ENCODE measurements around the gene APCDD1. TPM values are rescaled to one million over a fixed set of nuclear protein-coding genes. Genes with fewer than 3 reads are reported as not detected.

APCDD1 gene
- total and polyA plus RNA-seq, 5 donors from 2014 or later = not detected

DNA sequence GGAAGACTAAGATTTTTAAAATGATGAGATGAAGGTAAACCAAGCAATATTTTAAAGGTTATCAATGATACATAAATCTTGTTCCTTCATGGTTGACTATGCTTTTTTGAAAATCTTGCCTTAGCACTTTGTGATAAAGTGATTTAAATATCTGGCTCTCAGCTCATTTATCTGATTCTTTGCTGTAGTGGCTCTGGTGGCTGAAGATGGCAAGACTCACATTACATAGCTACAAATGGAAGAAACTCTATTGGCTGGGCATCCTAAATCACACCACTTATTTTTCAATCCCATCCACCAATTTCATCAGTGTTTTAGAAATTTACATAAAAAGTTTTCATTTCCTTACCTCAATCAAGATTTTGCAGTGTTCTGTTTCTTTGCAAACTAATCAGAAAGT is 16.6 kb upstream of the APCDD1 start:
- Mint-ChIP-seq H3K27me3 (peaks cover 16% of the 10 kb centered on the region), H3K27ac (no peak overlapping the region), H3K4me3 (no peak overlapping the region), H3K36me3 (no peaks in the 10 kb centered on the region), H3K4me1 (no peaks in the 10 kb centered on the region), H3K9me3 (no peaks in the 10 kb centered on the region)
- ATAC-seq (ENCODE audit: low read depth in 2 of 2) = no peak
- Histone ChIP-seq H3K4me3 (ENCODE audit: low read depth, low read length) (no peak overlapping the region), H3K27ac (ENCODE audit: insufficient read depth, low read length, poor library complexity, severe bottlenecking) (no peak overlapping the region), H3K27me3 (ENCODE audit: control insufficient read depth, insufficient read depth, low read length) (no peaks in the 10 kb centered on the region), H3K4me1 (ENCODE audit: control insufficient read depth, insufficient read depth, low read length, poor library complexity, severe bottlenecking) (no peaks in the 10 kb centered on the region), H3K9me3 (ENCODE audit: control insufficient read depth in 2 of 2, low read length in 2 of 2) (no peaks in the 10 kb centered on the region), H3K36me3 (ENCODE audit: control insufficient read depth, insufficient read depth, low read length) (no peaks in the 10 kb centered on the region)
- DNase-seq = no peak

- no peaks in the 10 kb centered on the region for H3K9me3 ChIP-seq (ENCODE audit: control insufficient read depth in 2 of 2, low read length in 2 of 2)
- Mint-ChIP-seq H3K4me1 (no peaks in the 10 kb centered on the region), H3K27ac (no peak overlapping the region), H3K36me3 (no peaks in the 10 kb centered on the region), H3K27me3 (peaks cover 5% of the 10 kb centered on the region), H3K4me3 (no peak overlapping the region), H3K9me3 (no peaks in the 10 kb centered on the region)
- no peaks in the 10 kb centered on the region for H3K36me3 ChIP-seq (ENCODE audit: control insufficient read depth, insufficient read depth, low read length)
- no peaks in the 10 kb centered on the region for H3K27me3 ChIP-seq (ENCODE audit: control insufficient read depth, insufficient read depth, low read length)
- no peaks in the 10 kb centered on the region for H3K4me1 ChIP-seq (ENCODE audit: control insufficient read depth, insufficient read depth, low read length, poor library complexity, severe bottlenecking)
- DNase-seq = no peak
- H3K27ac ChIP-seq (ENCODE audit: insufficient read depth, low read length, poor library complexity, severe bottlenecking) = no peak overlapping the region
- ATAC-seq (ENCODE audit: low read depth in 2 of 2) = no peak
- H3K4me3 ChIP-seq (ENCODE audit: low read depth, low read length) = no peak overlapping the region
Observed at GRCh38 chr18:10439898-10440297, 14.5 kb upstream of the APCDD1 start.

- Mint-ChIP-seq H3K27me3 (peaks cover 5% of the 10 kb centered on the region), H3K4me3 (no peak overlapping the region), H3K9me3 (no peaks in the 10 kb centered on the region), H3K27ac (no peak overlapping the region), H3K36me3 (no peaks in the 10 kb centered on the region), H3K4me1 (no peaks in the 10 kb centered on the region)
- Histone ChIP-seq H3K27me3 (ENCODE audit: control insufficient read depth, insufficient read depth, low read length) (no peaks in the 10 kb centered on the region), H3K36me3 (ENCODE audit: control insufficient read depth, insufficient read depth, low read length) (no peaks in the 10 kb centered on the region), H3K27ac (ENCODE audit: insufficient read depth, low read length, poor library complexity, severe bottlenecking) (no peak overlapping the region), H3K9me3 (ENCODE audit: control insufficient read depth in 2 of 2, low read length in 2 of 2) (no peaks in the 10 kb centered on the region), H3K4me3 (ENCODE audit: low read depth, low read length) (no peak overlapping the region), H3K4me1 (ENCODE audit: control insufficient read depth, insufficient read depth, low read length, poor library complexity, severe bottlenecking) (no peaks in the 10 kb centered on the region)
- ATAC-seq (ENCODE audit: low read depth in 2 of 2) (no peak), DNase-seq (no peak)
Observed at GRCh38 chr18:10440884-10441283, 13.6 kb upstream of the APCDD1 start.

DNA sequence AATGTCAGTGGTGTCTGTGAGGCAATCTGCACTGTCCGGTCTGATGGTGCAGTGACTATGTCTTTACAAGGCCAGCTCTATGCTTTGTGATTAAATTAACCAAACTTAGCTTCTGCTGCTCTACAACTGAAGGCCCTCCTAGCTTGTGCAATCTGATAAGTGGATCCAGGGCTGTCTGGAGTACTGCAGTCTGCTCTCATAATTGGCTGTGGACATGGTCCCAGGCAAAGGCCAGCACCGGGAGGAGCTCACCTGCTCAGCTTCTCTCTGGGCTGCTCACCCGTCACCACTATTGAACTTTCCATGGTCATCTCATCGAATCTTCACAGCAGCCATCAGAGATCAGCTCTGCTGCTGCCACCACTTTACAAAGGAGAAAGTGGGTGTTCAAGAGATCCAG is 13.0 kb upstream of the APCDD1 start:
- no peaks in the 10 kb centered on the region for H3K4me1 ChIP-seq (ENCODE audit: control insufficient read depth, insufficient read depth, low read length, poor library complexity, severe bottlenecking)
- H3K4me1 Mint-ChIP-seq = no peaks in the 10 kb centered on the region
- no peaks in the 10 kb centered on the region for H3K9me3 ChIP-seq (ENCODE audit: control insufficient read depth in 2 of 2, low read length in 2 of 2)
- ATAC-seq (ENCODE audit: low read depth in 2 of 2) (no peak), DNase-seq (no peak)
- H3K4me3 Mint-ChIP-seq = no peak overlapping the region
- no peaks in the 10 kb centered on the region for H3K27me3 ChIP-seq (ENCODE audit: control insufficient read depth, insufficient read depth, low read length)
- H3K27ac Mint-ChIP-seq = no peak overlapping the region
- no peaks in the 10 kb centered on the region for H3K36me3 ChIP-seq (ENCODE audit: control insufficient read depth, insufficient read depth, low read length)
- H3K27me3 Mint-ChIP-seq = peaks cover 5% of the 10 kb centered on the region
- H3K4me3 ChIP-seq (ENCODE audit: low read depth, low read length) = no peak overlapping the region
- no peak overlapping the region for H3K27ac ChIP-seq (ENCODE audit: insufficient read depth, low read length, poor library complexity, severe bottlenecking)
- no peaks in the 10 kb centered on the region for H3K36me3 Mint-ChIP-seq
- H3K9me3 Mint-ChIP-seq = no peaks in the 10 kb centered on the region

DNA sequence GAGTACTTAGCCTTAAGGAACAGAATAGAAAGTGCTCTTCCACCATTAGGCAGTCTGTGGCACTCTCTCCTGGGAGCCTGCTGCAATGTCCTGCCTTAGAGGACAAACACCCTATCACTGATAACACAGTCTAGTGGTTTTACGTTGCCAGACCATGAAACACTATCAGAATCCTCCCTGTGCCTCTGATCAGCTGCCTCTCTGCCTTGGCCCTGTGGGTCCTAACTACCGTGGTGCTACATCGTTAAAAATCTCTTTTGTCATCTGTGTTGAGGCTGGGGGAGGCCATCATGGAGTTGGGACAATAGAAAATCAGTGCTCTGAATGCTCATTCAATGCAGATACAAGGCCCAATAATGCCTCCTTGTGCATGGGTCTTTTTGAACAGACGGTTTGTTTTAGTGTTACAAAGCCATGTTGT is 11.9 kb upstream of the APCDD1 start:
- no peak overlapping the region for H3K4me3 ChIP-seq (ENCODE audit: low read depth, low read length)
- Mint-ChIP-seq H3K4me3 (no peak overlapping the region), H3K9me3 (no peaks in the 10 kb centered on the region), H3K27ac (no peak overlapping the region), H3K36me3 (no peaks in the 10 kb centered on the region), H3K4me1 (no peaks in the 10 kb centered on the region), H3K27me3 (peaks cover 5% of the 10 kb centered on the region)
- DNase-seq (no peak), ATAC-seq (ENCODE audit: low read depth in 2 of 2) (no peak)
- H3K9me3 ChIP-seq (ENCODE audit: control insufficient read depth in 2 of 2, low read length in 2 of 2) = no peaks in the 10 kb centered on the region
- no peaks in the 10 kb centered on the region for H3K27me3 ChIP-seq (ENCODE audit: control insufficient read depth, insufficient read depth, low read length)
- H3K4me1 ChIP-seq (ENCODE audit: control insufficient read depth, insufficient read depth, low read length, poor library complexity, severe bottlenecking) = no peaks in the 10 kb centered on the region
- no peak overlapping the region for H3K27ac ChIP-seq (ENCODE audit: insufficient read depth, low read length, poor library complexity, severe bottlenecking)
- no peaks in the 10 kb centered on the region for H3K36me3 ChIP-seq (ENCODE audit: control insufficient read depth, insufficient read depth, low read length)

- Mint-ChIP-seq H3K4me1 (no peaks in the 10 kb centered on the region), H3K27ac (no peak overlapping the region), H3K27me3 (peaks cover 5% of the 10 kb centered on the region), H3K4me3 (no peak overlapping the region), H3K36me3 (no peaks in the 10 kb centered on the region), H3K9me3 (no peaks in the 10 kb centered on the region)
- no peaks in the 10 kb centered on the region for H3K9me3 ChIP-seq (ENCODE audit: control insufficient read depth in 2 of 2, low read length in 2 of 2)
- no peaks in the 10 kb centered on the region for H3K27me3 ChIP-seq (ENCODE audit: control insufficient read depth, insufficient read depth, low read length)
- DNase-seq = no peak
- no peak overlapping the region for H3K4me3 ChIP-seq (ENCODE audit: low read depth, low read length)
- no peak overlapping the region for H3K27ac ChIP-seq (ENCODE audit: insufficient read depth, low read length, poor library complexity, severe bottlenecking)
- no peaks in the 10 kb centered on the region for H3K36me3 ChIP-seq (ENCODE audit: control insufficient read depth, insufficient read depth, low read length)
- no peaks in the 10 kb centered on the region for H3K4me1 ChIP-seq (ENCODE audit: control insufficient read depth, insufficient read depth, low read length, poor library complexity, severe bottlenecking)
- no peak for ATAC-seq (ENCODE audit: low read depth in 2 of 2)
Observed at GRCh38 chr18:10443001-10443400, 11.4 kb upstream of the APCDD1 start.

DNA sequence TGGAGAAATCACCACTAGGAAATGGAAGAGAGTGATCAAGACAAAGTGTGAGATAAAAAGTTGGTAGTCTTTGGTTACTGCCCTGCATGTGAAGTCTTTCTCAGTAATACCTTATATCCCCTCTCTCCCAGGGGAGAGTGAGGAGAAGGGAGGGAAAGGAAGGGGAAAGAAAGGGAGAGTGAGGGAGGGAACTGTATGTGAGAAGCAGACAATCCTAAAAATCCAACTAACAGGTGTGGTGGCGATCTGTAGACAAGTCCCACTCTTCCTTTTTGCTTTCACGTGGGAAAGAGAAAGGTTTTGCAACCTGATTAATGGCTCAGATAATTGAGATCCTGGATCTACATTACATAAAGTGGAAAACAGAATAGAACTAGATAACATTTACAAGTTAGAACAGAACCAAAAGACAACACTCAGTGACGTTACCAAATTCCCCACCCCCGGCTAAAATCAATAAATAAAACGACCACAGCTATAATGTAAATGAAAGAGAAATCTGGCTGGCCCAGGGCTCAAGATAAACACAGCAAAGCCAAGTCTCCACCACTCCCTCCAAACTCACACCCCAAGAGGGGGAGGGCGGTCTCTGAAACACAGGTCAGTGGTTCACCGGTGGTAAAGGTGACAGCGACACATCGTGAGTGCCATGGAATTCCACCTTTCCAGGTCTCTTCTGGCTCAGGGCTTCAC is 10.0 kb upstream of the APCDD1 start:
- Mint-ChIP-seq H3K9me3 (no peaks in the 10 kb centered on the region), H3K27ac (no peak overlapping the region), H3K4me1 (no peaks in the 10 kb centered on the region), H3K27me3 (no peaks in the 10 kb centered on the region), H3K36me3 (no peaks in the 10 kb centered on the region), H3K4me3 (no peak overlapping the region)
- Histone ChIP-seq H3K4me1 (ENCODE audit: control insufficient read depth, insufficient read depth, low read length, poor library complexity, severe bottlenecking) (no peaks in the 10 kb centered on the region), H3K4me3 (ENCODE audit: low read depth, low read length) (no peak overlapping the region), H3K9me3 (ENCODE audit: control insufficient read depth in 2 of 2, low read length in 2 of 2) (no peaks in the 10 kb centered on the region), H3K36me3 (ENCODE audit: control insufficient read depth, insufficient read depth, low read length) (no peaks in the 10 kb centered on the region), H3K27ac (ENCODE audit: insufficient read depth, low read length, poor library complexity, severe bottlenecking) (no peak overlapping the region), H3K27me3 (ENCODE audit: control insufficient read depth, insufficient read depth, low read length) (no peaks in the 10 kb centered on the region)
- ATAC-seq (ENCODE audit: low read depth in 2 of 2) (no peak), DNase-seq (no peak)

DNA sequence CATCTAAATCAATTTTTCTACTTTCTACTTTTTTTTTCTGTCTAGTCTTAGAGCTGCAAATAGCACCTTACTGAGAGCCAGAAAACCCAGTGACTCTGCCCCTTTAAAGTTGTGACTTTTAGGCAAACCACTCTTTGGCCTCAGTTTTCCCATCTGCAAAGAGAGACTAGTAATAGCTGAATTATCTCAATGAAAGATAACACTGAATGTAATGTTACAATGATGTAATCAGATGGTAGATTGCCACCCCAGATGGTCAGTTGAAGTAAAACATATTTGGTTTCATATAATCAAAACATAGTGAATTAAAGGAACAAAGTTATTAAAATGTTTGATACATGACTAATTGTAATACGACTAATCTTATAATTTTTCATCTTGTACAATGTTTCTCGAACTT is 5.0 kb upstream of the APCDD1 start:
- H3K27ac ChIP-seq (ENCODE audit: insufficient read depth, low read length, poor library complexity, severe bottlenecking) = no peak overlapping the region
- H3K27me3 ChIP-seq (ENCODE audit: control insufficient read depth, insufficient read depth, low read length) = peaks cover 3% of the 10 kb centered on the region
- Mint-ChIP-seq H3K9me3 (no peaks in the 10 kb centered on the region), H3K4me1 (no peaks in the 10 kb centered on the region), H3K27ac (no peak overlapping the region), H3K36me3 (no peaks in the 10 kb centered on the region), H3K27me3 (peaks cover 11% of the 10 kb centered on the region), H3K4me3 (no peak overlapping the region)
- no peaks in the 10 kb centered on the region for H3K36me3 ChIP-seq (ENCODE audit: control insufficient read depth, insufficient read depth, low read length)
- no peaks in the 10 kb centered on the region for H3K9me3 ChIP-seq (ENCODE audit: control insufficient read depth in 2 of 2, low read length in 2 of 2)
- DNase-seq = no peak
- H3K4me3 ChIP-seq (ENCODE audit: low read depth, low read length) = no peak overlapping the region
- H3K4me1 ChIP-seq (ENCODE audit: control insufficient read depth, insufficient read depth, low read length, poor library complexity, severe bottlenecking) = no peaks in the 10 kb centered on the region
- ATAC-seq (ENCODE audit: low read depth in 2 of 2) = no peak
